ENCODE results near the gene GYS2. TPM values are rescaled to one million over a fixed set of nuclear protein-coding genes. Genes with fewer than 3 reads are reported as not detected.
"Not testable (repeated sequence)": the region's sequence is repeated elsewhere in the genome, so short reads cannot be mapped to it uniquely, and the experiment has no call there.

Gene GYS2
- total RNA-seq, 4 donors from 2014 or later, result not detected

GRCh38 chr12:21648378-21648777 is 43.7 kb upstream of the GYS2 start:
- Histone ChIP-seq H3K36me3 (peaks cover 18 to 95% (median 67%) of the 10 kb centered on the region in 4 donors), H3K4me1 (peaks cover 27 to 44% (median 34%) of the 10 kb centered on the region in 4 donors), H3K27me3 (no peaks in the 10 kb centered on the region), H3K27ac (replicated peaks in 1 of 4) (no peak overlapping the region), H3K9me3 (no peaks in the 10 kb centered on the region), H3K4me3 (no peak overlapping the region)
- TF ChIP-seq EP300 (IDR thresholded peaks at IDR 0.05), result no peak
- TF ChIP-seq, protein P1, sequence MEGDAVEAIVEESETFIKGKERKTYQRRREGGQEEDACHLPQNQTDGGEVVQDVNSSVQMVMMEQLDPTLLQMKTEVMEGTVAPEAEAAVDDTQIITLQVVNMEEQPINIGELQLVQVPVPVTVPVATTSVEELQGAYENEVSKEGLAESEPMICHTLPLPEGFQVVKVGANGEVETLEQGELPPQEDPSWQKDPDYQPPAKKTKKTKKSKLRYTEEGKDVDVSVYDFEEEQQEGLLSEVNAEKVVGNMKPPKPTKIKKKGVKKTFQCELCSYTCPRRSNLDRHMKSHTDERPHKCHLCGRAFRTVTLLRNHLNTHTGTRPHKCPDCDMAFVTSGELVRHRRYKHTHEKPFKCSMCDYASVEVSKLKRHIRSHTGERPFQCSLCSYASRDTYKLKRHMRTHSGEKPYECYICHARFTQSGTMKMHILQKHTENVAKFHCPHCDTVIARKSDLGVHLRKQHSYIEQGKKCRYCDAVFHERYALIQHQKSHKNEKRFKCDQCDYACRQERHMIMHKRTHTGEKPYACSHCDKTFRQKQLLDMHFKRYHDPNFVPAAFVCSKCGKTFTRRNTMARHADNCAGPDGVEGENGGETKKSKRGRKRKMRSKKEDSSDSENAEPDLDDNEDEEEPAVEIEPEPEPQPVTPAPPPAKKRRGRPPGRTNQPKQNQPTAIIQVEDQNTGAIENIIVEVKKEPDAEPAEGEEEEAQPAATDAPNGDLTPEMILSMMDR (IDR thresholded peaks at IDR 0.05), result no peak
- no peak for TF ChIP-seq POLR2AphosphoS5 (IDR thresholded peaks at IDR 0.05)
- no peak for TF ChIP-seq POLR2A (IDR thresholded peaks at IDR 0.05; ENCODE audit: low read depth)
- intact Hi-C loops (cut with DNase I), result no loop called here
- no peak for DNase-seq (ENCODE audit: extremely low spot score)
- 95% methylated on average over 2 of the region's 2 CpGs for WGBS

DNA sequence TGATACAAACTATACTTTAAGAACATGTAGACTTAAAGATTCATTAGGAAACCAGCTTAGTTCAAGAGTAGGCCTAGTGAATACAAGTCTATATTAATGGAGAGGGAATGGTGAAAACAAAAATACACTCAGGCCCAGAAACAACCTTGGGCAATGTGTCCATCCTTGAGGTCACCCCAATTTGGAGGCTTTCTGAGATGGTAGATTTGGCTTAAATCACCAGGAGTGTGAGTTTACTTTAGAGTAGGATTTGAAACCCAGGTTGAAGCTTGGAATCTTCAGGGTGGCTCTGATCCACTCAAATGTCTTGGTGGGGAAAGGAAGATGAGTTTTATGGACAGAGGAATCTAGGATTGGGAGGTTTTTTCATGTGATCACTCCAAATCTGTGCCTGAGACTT is 42.5 kb upstream of the GYS2 start:
- no peaks in the 10 kb centered on the region for H3K9me3 ChIP-seq
- no peak overlapping the region for H3K27ac ChIP-seq (replicated peaks in 1 of 4)
- no peaks in the 10 kb centered on the region for H3K27me3 ChIP-seq
- H3K36me3 ChIP-seq, result peaks cover 28 to 95% (median 65%) of the 10 kb centered on the region in 4 donors
- intact Hi-C loops (cut with DNase I), result no loop called here
- DNase-seq (ENCODE audit: extremely low spot score), result no peak
- H3K4me3 ChIP-seq, result no peak overlapping the region
- peaks cover 17 to 33% (median 27%) of the 10 kb centered on the region in 4 donors for H3K4me1 ChIP-seq
- TF ChIP-seq POLR2A (IDR thresholded peaks at IDR 0.05; ENCODE audit: low read depth) (no peak), POLR2AphosphoS5 (IDR thresholded peaks at IDR 0.05) (no peak), EP300 (IDR thresholded peaks at IDR 0.05) (no peak)
- TF ChIP-seq, protein P1 (IDR thresholded peaks at IDR 0.05), result no peak

DNA sequence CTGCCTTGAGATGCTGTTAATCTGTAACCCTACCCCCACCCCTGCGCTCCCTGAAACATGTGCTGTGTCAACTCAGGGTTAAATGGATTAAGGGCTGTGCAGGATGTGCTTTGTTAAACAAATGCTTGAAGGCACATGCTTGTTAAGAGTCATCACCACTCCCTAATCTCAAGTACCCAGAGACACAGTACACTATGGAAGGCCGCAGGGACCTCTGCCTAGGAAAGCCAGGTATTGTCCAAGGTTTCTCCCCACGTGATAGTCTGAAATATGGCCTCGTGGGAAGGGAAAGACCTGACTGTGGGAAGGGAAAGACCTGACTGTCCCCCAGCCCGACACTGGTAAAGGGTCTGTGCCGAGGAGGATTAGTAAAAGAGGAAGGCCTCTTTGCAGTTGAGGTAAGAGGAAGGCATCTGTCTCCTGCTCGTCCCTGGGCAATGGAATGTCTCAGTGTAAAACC is 40.4 kb upstream of the GYS2 start:
- DNase-seq (ENCODE audit: extremely low spot score); H3K4me3 ChIP-seq; intact Hi-C loops (cut with DNase I); H3K27ac ChIP-seq (replicated peaks in 1 of 4); H3K27me3 ChIP-seq; H3K9me3 ChIP-seq: not testable (repeated sequence)
- WGBS, result 49% methylated on average over 7 of the region's 7 CpGs
- Histone ChIP-seq H3K4me1 (peaks cover 0 to 26% (median 13%) of the 10 kb centered on the region in 4 donors), H3K36me3 (peaks cover 36 to 93% (median 66%) of the 10 kb centered on the region in 4 donors)

DNA sequence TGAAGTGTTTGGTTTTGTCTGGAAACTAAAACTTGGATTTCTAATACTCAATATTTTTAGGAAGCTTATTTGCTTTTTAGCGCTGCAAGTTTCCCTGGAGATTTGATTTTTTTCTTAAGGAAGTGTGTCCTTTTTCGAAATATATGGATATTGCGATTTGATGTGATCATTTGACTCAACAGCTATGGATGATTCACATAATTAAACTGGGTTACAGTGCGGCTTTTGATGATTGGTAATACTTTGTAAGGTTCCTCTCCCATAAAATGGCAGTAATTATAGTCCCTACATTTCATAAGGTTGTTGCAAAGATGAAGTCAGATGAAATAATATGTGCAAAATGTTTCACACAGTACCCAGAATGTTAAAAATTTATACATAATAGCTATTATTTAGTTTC is 39.9 kb upstream of the GYS2 start:
- peaks cover 36 to 87% (median 64%) of the 10 kb centered on the region in 4 donors for H3K36me3 ChIP-seq
- H3K9me3 ChIP-seq, result no peaks in the 10 kb centered on the region
- no peak overlapping the region for H3K27ac ChIP-seq (replicated peaks in 1 of 4)
- no peaks in the 10 kb centered on the region for H3K27me3 ChIP-seq
- no peak overlapping the region for H3K4me3 ChIP-seq
- WGBS, result 86% methylated on average over 4 of the region's 4 CpGs
- intact Hi-C loops (cut with DNase I), result no loop called here
- TF ChIP-seq, protein P1 (IDR thresholded peaks at IDR 0.05), result no peak
- no peak for TF ChIP-seq POLR2AphosphoS5 (IDR thresholded peaks at IDR 0.05)
- no peak for TF ChIP-seq EP300 (IDR thresholded peaks at IDR 0.05)
- TF ChIP-seq POLR2A (IDR thresholded peaks at IDR 0.05; ENCODE audit: low read depth), result no peak
- no peak for DNase-seq (ENCODE audit: extremely low spot score)
- H3K4me1 ChIP-seq, result peaks cover 0 to 26% (median 11%) of the 10 kb centered on the region in 4 donors

DNA sequence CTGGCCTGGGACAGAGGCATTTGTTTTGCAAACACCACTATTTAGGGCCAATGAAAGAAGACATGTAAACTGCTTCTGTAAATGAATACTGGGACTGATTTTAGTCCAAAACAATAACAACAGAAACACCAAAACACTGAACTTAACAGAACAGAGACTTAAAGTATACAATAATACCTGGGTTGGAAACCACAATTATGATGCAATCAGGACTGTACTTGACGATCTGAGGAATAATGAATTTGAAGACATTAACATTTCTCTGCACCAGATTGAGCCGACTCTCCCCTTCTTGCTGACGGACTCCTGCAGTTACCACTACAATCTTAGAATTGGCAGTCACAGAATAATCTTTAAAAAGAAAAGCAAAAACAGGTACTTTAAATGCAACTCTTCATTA is 39.1 kb upstream of the GYS2 start:
- H3K4me1 ChIP-seq, result peaks cover 3 to 20% (median 8%) of the 10 kb centered on the region in 4 donors
- peaks cover 36 to 81% (median 61%) of the 10 kb centered on the region in 4 donors for H3K36me3 ChIP-seq
- no peak for DNase-seq (ENCODE audit: extremely low spot score)
- intact Hi-C loops (cut with DNase I), result no loop called here
- H3K27ac ChIP-seq (replicated peaks in 1 of 4), result no peak overlapping the region
- 80% methylated on average over 3 of the region's 3 CpGs for WGBS
- no peaks in the 10 kb centered on the region for H3K9me3 ChIP-seq
- H3K4me3 ChIP-seq, result no peak overlapping the region
- no peaks in the 10 kb centered on the region for H3K27me3 ChIP-seq
- TF ChIP-seq, protein P1 (IDR thresholded peaks at IDR 0.05), result no peak
- TF ChIP-seq POLR2A (IDR thresholded peaks at IDR 0.05; ENCODE audit: low read depth), result no peak
- no peak for TF ChIP-seq POLR2AphosphoS5 (IDR thresholded peaks at IDR 0.05)
- no peak for TF ChIP-seq EP300 (IDR thresholded peaks at IDR 0.05)
